Measurements from ENCODE around the gene CRYZ. TPM values are rescaled to one million over a fixed set of nuclear protein-coding genes. Genes with fewer than 3 reads are reported as not detected.

The CRYZ gene
- total RNA-seq, 1 experiment from 2014 or later: 72.8 TPM

DNA sequence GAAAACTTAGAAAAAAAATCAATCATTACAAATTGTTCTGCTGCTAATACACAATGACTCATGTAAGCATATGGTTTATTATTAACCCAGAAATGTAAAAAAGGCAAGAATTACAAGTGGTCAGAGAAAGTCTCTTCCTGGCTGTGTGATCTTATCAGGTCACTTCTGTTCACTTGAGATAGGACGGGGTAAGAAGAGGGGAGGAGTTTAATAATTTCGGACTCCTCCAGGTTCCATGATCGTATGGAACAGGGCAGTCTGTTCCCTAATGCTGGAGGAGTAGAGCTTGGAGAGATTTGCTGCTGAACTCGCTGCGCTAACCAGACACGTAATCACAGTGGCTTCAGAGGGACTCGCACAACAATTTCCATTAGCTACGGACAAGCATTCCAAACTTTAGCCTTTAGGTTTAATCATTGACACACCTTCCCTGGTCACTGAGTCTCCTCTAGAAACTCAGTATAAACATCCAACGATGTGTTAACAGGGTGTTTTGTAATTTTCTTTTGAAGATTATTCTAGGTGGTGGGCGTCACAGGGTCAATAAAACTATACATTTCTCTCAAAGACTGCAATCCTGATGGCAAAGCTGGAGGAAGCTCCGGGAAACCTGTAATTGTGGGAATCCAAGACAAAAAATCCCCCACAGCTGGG, 1.3 kb downstream of the CRYZ start:
- DNase-seq (ENCODE audit: low read depth): no peak

- DNase-seq (ENCODE audit: low read depth): peak; percentile 84
These were observed 2.9 kb downstream of the CRYZ start for GRCh38 chr1:74729741-74730478.

- no peak for DNase-seq (ENCODE audit: low read depth)
These were observed 4.1 kb downstream of the CRYZ start for GRCh38 chr1:74728736-74729135.

DNA sequence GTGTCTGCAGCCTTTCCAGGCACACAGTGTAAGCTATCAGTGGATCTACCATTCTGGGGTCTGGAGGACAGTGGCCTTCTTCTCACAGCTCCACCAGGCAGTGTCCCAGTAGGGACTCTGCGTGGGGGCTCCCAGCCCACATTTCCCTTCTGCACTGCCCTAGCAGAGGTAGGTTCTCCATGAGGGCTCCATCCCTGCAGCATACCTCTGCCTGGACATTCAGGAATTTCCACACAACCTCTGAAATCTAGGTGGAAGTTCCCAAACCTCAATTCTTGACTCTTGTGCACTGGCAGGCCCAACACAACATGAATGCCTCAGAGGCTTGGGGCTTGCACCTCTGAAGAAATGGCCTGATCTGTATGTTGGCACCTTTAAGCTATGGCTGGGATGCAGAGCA, 6.8 kb downstream of the CRYZ start:
- DNase-seq (ENCODE audit: low read depth): no peak

GRCh38 chr1:74717626-74718025, 15.2 kb downstream of the CRYZ start:
- no peak for DNase-seq (ENCODE audit: low read depth)

DNA sequence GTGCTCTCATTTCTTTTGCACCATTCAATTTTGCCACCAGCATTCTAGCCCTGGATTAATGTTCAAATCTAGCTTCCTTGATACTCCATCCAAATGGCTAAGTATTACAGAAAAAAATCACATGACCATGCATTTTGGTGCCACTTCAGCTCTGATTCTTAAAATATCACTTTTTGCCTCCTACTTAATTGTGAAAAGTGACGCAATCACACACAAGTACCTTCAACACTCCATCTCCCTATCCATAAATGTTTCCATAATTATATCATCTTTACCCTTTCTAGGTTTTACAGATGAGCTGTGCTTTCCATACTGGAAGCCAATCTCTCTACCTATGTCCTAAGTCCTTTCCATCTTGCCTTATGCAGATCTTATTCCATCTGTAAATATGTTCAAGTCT, 16.0 kb downstream of the CRYZ start:
- DNase-seq (ENCODE audit: low read depth): no peak

- DNase-seq (ENCODE audit: low read depth): no peak
These were observed 17.0 kb downstream of the CRYZ start for GRCh38 chr1:74715806-74716205.

- no peak for DNase-seq (ENCODE audit: low read depth)
These were observed 17.7 kb downstream of the CRYZ start for GRCh38 chr1:74715236-74715502.

DNA sequence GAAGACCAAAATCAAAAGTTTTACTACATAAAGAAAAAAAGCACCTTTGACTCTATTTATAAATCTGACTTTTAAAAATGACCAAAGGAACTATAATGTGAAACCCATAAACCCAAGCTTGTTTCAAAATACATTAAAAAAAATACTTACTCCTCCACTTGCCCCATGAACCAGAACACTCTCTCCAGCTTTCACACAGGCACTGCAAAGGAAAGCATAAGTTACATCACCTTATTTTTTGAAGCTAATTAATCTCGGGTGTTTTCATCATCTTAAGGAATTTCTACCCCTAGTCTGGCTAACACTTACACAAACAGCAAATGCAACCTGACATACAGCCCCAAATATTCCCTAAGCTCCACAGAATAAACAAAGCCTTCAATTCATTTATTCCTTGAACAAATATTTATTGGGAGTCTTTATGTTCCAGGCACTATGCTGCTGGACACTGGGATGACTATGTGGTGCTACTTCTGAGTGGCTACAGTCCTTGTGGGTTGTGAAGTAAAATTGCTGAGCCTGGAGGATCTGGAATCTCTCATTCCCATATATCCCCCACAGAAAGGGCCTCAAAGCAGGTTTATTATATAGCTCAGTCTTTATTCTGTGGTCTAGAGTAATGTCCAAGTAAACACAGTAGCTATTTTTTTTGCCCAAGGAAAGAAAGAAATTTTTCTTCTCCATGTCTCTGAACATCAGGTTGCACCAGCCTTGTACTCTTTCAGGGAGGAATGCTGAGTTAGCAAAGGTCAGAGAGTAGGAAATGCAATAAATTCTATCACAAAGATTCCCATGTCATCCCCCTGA, 18.2 kb downstream of the CRYZ start:
- DNase-seq (ENCODE audit: low read depth): no peak

- DNase-seq (ENCODE audit: low read depth): no peak
These were observed 19.0 kb downstream of the CRYZ start for GRCh38 chr1:74713849-74714248.

- DNase-seq (ENCODE audit: low read depth): no peak
These were observed 20.0 kb downstream of the CRYZ start for GRCh38 chr1:74712881-74713280.

- DNase-seq (ENCODE audit: low read depth): no peak
These were observed 29.3 kb downstream of the CRYZ start for GRCh38 chr1:74703386-74704182.

DNA sequence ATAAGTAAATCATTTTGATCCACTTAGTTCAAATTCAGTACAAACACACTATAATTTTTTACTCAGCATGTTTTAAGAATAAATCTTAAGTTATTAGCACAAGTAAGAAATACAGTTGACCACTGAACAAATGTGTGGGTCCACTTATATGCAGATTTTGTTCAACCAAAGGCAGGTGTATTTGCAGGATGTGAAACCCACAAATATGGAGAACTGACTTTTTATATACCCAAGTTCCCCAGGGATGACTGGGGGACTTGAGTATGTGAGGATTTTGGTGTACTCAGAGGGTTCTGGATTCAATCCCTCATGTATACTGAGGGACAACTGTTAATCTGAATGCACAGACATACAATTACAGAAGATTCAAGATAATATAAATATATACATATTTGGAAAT, 33.5 kb downstream of the CRYZ start:
- no peak for DNase-seq (ENCODE audit: low read depth)

- no peak for DNase-seq (ENCODE audit: low read depth)
These were observed 35.0 kb downstream of the CRYZ start for GRCh38 chr1:74697832-74698231.

DNA sequence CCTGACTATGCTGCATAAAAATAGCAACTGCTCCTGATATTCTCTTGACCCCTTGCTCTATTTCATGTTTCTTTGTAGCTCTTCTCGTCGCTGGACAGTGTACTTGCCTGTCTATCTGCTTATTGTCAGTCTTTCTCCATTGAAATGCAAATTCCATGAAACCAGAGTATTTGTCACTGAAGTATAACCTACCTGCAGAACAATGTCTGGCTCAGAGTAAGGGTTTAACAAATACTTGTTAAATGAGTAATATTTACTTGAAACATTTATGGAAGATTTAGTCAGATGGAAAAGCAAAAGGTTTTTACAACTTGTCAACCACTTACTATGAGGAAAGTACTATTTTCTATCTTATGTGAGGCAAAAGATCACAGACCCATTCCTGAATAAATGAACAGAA, 39.4 kb downstream of the CRYZ start:
- peak; percentile 67 for DNase-seq (ENCODE audit: low read depth)

GRCh38 chr1:74690909-74691308, 41.9 kb downstream of the CRYZ start:
- DNase-seq (ENCODE audit: low read depth): no peak

GRCh38 chr1:74690364-74690696, 42.5 kb downstream of the CRYZ start:
- no peak for DNase-seq (ENCODE audit: low read depth)

DNA sequence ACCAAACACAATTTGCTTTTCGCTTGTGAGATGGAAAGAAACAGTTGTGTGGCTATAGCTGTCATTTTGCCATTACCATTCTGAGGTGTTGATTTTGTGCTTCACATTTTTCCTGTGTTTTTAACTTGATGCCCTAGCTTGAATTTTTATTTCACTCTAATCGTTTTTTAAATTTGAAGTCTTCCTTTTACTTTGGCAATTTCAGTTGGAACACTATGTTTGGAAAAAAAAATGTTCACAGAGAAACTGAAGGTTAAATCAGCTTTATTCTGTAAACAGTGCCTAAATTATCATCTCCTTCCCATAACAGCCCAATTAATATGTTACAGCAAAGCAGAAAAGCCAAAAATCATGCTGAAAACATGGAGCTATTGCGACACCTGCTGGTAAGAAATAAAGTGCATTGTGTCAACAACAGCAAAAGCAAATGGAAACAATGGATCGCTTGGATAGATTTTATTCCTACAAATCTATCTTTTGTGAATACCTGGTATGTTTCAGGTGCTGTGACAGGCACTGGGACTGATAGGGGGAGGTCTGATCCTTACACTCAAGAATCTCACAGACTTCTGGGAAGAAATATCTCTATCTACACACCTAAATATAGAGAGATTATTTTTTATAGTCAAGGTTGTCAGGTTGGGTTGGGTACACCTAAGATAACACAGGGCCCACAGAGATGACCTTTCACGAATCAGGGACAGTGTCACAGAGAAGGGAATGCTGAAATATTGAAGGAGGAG, 43.1 kb downstream of the CRYZ start:
- DNase-seq (ENCODE audit: low read depth): peak; percentile 62

DNA sequence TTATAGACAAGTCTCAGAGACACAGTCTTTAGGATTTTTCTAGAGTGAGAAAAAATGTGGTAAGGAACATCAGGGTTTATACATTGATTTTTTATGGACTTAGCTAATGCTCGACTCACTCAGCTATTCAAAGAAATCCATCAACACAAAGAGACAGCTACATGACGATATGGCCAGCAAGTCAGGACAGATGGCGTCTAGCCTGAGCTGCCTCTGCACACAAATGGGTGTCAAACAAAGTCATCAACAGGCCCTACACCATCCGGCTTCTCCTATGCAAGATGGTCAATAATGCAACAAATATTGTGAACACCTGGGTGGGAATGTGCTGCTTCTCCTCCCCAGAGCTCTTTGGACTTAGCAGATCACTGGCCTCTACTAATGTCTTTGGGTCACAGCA, 45.9 kb downstream of the CRYZ start:
- DNase-seq (ENCODE audit: low read depth): no peak

DNA sequence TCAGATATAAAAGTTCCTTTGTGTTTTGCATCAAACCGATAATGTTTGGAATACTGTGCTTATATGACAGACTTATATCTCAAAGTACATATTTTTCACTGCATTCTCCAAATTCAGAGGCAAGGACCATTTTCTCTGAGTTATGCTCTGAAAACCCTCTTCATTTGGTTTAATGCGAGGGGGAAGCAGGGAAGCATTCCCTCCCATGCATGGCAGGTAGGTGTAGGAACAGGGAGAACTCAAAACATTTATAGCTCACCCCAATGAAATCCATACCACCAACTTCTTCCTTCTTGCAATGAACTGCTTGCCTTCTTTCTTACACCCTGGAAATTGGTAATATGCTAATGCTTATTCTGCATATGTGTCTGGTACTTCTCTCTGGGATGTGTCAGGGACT, 48.5 kb downstream of the CRYZ start:
- no peak for DNase-seq (ENCODE audit: low read depth)

DNA sequence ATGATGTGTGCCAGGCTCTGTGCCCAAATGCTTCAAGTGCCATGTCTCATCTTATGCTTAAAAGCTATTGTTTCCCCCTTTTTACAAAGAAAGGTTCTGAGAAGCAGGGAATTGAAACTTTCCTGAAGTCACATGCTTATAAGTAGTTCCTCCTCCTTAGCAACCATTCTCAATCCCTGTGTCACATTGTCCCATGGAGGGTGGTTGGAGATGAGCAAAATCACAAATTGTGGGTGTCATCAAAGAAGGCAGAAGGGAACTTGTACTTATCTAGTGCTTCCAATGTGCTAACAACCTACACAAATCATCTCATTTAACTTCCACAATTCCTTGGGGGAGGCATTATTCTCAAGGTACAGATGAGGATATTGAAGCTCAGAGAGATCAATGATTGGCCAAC, 49.2 kb downstream of the CRYZ start:
- no peak for DNase-seq (ENCODE audit: low read depth)

- DNase-seq (ENCODE audit: low read depth): no peak
These were observed 51.0 kb downstream of the CRYZ start for GRCh38 chr1:74681851-74682250.
